GM18505 (cell line): Measurements from ENCODE around the gene SCAI.
A peak's percentile ranks its signal among the peaks of the same experiment; 100 is the strongest.
"Not testable (repeated sequence)": the region's sequence is repeated elsewhere in the genome, so short reads cannot be mapped to it uniquely, and the experiment has no call there.

Experiments
- ATAC-seq: cut with Tn5 transposase; IDR thresholded peaks from one replicate; pipeline ENCODE4 v1.9.1; 2021; ENCODE audit not compliant: unreplicated experiment
- POLR2A ChIP-seq: IDR thresholded peaks from 4 replicates; pipeline ENCODE4 v1.6.1; 2011; ENCODE audit warnings: borderline replicate concordance; ENCODE audit not compliant: insufficient read depth, insufficient read length; ENCODE audit errors: extremely low read depth

Gene SCAI

GRCh38 chr9:125137200-125137599, 6.1 kb downstream of the SCAI start:
- TF ChIP-seq POLR2A: no peak
- ATAC-seq: no peak

DNA sequence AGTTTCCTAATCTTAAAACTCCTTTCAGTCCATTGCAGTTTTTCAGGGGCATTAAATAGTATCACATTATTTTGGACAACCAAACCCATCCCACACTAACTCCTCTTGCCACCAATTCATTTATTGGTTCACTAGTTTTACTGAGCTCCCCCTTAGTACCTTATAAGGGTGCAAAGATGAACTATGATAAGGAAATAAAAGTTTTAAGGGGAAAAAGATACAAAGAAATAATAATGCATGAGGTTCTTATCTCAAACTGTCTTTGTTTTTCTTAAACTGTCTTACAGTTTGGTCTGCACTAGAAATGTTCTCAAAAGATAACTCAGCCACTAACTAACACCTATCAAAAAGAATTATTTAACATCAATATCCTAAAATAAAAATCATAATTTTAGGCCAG, 8.4 kb downstream of the SCAI start:
- no peak for TF ChIP-seq POLR2A
- no peak for ATAC-seq

DNA sequence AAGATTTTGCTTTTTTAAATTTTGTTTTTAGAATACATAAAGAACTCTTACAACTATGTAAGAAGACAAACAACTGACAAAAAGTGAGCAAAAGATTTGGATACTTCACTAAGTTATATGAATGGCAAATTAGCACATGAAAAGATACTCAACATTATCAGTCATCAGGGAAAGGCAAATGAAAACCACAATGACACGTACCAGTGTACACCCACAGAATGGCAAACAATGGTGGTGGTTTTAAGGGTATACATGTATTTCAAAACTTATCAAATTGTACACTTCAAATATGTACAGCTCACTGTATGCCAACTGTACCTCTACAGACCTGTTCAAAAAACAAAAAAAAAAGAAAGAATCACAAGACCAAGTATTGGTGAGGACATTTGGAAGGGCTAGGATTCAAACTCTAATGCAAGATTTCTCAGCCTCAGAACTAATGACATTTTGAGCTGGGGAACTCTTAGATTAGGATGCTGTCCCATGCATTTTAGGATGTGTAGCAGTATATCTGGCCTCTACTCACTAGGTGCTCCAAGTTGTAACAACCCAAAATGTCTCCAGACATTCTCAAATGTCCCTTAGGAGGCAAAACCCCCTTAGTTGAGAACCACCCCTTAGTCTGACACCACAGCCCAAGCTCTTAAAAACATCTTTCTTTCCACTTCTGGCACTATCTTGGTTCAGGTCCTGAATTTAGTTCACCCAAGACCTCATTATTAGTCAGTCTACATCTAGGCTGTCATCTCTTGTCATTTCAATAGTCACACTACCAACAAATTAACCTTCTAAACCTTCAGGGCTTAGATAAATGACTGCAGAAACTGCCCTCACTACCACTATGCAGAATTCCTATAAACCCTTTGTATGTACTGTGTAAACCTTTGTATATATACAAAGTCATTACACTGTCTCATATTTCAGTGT, 9.7 kb downstream of the SCAI start:
- TF ChIP-seq POLR2A: no peak
- ATAC-seq: no peak

DNA sequence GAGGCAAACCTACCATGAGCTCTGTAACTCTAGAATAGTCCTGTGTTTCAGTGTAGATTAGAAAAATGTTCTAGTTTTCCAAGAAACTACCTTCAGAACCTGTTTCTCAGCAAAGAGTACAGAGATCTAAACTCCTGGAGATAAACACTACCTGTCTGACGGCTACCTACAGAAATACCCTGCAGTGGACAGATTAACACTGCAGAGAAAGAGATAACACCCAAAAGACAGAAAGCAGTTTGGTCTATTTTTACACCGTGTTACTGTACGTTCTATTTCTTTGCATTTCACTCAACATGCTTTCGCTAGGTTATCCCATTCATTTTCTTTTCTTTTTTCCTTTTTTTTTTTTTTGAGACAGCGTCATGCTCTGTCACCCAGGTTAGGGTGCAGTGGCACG, 11.6 kb downstream of the SCAI start:
- ATAC-seq: no peak
- no peak for TF ChIP-seq POLR2A

DNA sequence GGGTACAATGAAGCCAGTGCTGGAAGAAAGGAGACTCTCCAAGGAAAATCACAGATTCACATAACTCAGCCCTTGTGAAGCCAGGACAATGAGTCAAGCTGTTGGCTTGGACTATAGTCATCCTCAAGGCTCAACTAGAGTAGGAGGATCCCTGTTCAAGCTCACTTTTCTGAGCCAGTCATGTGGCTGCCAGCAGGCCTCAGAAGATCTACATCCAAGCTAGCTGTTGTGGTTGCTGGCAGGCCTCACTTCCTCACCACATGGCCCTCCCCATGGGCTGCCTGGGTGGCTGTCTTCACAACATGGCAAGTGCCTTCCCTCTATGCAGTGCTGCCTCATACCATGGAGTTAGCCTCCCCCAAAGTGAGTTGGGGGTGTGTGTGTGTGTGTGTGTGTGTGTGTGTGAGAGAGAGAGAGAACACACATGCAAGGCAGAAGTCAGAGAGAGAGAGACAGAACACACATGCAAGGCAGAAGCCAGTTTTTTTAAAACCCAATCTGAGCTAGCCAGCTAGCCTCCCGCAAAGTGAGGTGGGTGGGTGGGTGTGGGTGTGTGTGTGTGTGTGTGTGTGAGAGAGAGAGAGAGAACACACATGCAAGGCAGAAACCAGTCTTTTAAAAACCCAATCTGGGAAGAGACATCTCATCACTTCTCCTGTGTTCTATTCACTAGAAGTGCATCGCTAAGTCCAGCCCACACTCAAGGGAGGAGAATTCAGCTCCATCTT, 17.1 kb downstream of the SCAI start:
- TF ChIP-seq POLR2A: no peak
- peak; percentile 75 for ATAC-seq

- no peak for ATAC-seq
These were observed 17.8 kb downstream of the SCAI start for GRCh38 chr9:125125523-125125922.

DNA sequence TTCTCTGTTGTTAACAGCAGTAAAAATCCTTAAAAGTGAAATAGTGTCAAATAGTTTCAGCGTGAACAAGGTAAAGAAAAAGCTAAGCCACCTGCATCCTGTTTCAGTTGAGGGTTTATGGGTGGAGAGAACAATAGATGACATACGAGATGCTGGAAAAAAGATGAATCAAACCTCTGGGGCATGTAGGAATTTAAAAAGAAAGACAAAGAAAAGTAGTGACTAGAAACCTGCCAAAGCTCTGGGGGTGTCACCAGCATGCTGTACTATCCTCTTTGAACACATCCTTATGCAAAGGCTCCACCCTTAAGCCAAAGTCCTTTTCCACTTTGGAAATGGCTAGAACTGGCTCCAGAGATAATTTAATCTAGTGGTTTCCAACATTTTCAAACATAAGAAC, 22.2 kb downstream of the SCAI start:
- TF ChIP-seq POLR2A: no peak
- no peak for ATAC-seq

More at GRCh38 chr9:125125523-125125922, 17.8 kb downstream of the SCAI start:
- TF ChIP-seq POLR2A: no peak

DNA sequence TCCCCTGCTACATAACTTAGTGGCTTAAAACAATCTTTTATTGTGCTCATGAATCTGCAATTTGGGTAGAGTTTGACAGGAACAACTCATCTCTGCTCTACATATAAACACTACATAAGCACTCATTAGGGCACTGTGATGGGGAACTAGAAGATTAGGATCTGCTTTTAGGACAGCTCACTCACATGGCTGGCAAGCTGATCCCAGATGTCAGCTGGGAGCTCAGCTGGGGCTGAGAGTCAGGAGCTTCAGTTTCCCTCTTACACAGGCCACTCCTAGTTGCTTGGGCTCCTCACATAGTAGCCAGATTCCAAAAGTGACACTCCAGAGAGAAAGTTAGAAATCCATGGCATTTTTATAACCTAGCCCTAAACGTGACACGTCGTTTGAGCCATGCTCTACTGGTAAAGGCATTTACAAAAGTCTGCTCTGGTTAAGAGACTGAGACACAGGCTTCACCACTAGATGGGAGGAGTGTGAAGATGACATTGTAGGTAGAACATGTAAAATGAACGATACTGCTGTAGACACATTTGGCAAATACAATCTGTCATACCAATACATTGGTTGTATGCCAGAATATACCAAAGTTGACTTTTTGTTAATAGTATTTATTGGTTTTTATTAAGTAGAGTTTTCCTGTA, 23.6 kb downstream of the SCAI start:
- TF ChIP-seq POLR2A: no peak
- ATAC-seq: no peak

DNA sequence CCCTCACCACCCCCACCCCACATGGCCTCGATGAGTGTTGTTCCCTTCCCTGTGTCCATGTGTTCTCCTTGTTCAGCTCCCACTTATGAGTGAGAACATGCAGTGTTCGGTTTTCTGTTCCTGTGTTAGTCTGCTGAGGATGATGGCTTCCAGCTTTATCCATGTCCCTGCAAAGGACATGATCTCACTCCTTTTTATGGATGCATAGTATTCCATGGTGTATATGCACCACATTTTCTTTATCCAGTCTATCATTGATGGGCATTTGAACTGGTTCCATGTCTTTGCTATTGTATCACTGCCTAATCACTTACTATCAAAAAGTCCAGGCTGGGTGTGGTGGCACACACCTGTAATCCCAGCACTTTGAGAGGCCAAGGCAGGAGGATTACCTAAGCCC, 24.6 kb downstream of the SCAI start:
- not testable (repeated sequence) for ATAC-seq

GRCh38 chr9:125114503-125114902, 28.8 kb downstream of the SCAI start:
- ATAC-seq: not testable (repeated sequence)

DNA sequence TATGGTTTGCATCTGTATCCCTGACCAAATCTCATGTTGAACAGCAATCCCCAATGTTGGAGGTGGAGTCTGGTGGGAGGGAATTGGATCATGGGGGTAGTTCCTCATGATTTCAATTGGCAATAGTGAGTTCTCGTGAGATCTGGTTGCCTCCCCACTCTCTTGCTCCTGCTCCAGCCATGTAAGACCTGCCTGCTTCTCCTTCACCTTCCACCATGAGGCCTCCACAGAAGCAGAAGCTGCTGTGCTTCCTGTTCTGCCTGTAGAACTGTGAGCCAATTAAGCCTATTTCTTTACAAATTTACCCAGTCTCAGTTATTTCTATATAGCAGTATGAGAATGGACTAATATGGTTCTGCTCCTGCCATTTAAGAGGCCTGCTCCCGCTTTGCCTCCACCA, 32.9 kb downstream of the SCAI start:
- TF ChIP-seq POLR2A: no peak
- no peak for ATAC-seq

GRCh38 chr9:125108541-125108940, 34.8 kb downstream of the SCAI start:
- not testable (repeated sequence) for ATAC-seq

DNA sequence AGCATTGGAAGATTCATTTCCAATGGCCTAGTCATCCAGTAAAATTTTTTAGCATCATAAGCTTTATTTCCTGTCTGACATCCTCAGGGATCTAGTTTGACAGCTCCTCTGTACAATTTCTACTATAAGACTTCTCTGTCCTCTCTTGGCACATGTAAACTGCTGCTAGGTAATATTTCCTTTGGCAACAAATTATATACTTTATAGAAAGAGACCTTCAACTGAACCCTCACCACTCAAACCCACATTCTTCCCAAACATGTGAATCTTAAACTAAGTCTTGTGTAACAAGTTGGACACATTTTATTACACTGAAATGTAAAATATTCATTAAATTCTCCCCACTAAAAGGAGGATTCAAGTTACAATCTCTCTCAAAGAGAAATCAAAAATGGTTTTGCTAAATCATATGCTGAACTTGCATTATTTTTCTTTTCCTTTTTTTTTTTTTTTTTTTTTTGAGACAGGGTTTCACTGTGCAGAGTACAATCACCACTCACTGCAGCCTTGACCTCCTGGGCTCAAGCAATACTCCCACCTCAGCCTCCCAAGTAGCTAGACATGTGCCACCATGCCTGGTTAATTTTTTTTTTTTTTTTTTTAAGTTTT, 36.9 kb downstream of the SCAI start:
- TF ChIP-seq POLR2A: no peak
- ATAC-seq: no peak
